Stimulated activated CD4-positive, alpha-beta T cell treated with anti-CD3 and anti-CD28 coated beads, Interleukin-15, amount 100 ng/mL, for 1 hour (primary cell): ENCODE data around the gene SFXN5.

ENCODE experiments used
- DNase-seq, 2 donors: peaks; one replicate each; pipeline ENCODE4 v3.0.0-alpha.2; 2020; ENCODE audit warnings: low read depth in 1 of 2, low spot score in 1 of 2

Gene SFXN5

GRCh38 chr2:73053316-73054114 lies 18.0 kb downstream of the SFXN5 start:
- DNase-seq, result no peak

GRCh38 chr2:73050121-73050545 lies 21.4 kb downstream of the SFXN5 start:
- no peak for DNase-seq

DNA sequence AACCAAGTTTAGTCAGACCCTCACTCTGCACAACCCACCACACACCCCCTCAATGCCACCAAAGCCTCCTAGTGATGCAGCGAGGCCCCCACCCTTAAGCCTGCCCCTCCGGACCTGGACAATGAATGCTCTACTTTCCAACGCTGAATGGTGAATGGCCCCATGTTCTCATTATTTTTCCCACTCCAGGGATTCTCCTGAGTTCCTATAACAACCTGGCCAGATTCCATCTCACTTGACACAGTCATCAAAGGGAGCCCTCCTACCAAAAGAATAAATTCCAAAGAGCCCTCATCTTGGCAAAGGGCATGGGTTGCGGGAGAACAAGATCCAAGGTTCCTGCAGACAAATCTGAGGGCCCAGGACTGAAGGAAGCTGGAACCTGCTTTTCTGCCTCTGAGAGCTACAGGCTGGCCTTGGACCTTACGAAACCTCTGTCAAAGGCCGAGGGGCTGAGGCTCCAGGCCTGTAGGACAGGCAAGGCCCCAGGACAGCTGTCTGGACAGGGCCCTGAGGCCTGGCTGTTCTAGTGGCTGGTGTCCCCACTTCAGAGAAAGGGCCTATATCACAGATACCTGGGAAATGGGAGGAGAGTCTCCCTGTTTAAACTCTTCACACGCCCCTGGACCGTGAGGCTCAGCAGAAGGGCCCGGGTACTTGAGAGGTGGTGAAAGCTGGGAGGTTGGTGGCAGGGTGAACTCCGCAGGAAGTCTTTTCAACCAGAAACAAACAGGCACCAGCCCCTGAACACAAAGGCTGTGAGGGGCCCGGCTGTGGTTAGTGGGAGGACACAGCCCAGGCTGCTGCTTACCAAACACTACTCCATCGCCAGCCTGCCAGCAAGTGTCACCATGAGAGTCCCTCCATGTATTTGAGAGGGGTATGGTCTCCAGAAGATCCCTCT lies 27.3 kb downstream of the SFXN5 start:
- DNase-seq, result no peak

GRCh38 chr2:73043276-73043675 lies 28.2 kb downstream of the SFXN5 start:
- DNase-seq, result no peak

DNA sequence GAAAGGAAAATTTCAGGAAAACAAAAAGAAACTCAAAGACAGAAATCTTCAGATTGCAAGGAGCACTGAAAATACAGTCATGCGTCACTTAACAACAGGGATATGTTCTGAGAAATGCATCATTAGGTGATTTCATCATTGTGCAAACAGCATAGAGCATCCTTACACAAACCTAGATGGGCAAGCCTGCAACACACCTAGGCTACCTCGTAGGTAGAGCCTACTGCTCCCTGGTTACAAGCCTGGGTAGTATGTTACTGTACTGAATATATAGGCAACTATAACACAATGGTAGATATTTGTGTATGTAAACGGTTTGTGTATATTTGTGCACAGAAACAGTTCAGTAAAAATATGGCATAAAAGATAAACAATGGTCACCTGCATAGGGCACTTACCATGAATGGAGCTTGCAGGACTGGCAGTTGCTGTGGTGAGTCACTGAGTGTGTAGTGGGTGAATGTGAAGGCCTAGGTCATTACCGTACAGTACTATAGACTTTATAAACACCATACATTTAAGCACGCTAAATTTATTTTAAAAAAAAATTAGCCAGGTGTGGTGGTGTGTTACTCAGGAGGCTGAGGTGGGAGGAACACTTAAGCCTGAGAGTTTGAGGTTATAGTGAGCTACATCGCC lies 33.4 kb downstream of the SFXN5 start:
- no peak for DNase-seq

- no peak for DNase-seq
Measured at GRCh38 chr2:73036766-73037165, 34.7 kb downstream of the SFXN5 start.

DNA sequence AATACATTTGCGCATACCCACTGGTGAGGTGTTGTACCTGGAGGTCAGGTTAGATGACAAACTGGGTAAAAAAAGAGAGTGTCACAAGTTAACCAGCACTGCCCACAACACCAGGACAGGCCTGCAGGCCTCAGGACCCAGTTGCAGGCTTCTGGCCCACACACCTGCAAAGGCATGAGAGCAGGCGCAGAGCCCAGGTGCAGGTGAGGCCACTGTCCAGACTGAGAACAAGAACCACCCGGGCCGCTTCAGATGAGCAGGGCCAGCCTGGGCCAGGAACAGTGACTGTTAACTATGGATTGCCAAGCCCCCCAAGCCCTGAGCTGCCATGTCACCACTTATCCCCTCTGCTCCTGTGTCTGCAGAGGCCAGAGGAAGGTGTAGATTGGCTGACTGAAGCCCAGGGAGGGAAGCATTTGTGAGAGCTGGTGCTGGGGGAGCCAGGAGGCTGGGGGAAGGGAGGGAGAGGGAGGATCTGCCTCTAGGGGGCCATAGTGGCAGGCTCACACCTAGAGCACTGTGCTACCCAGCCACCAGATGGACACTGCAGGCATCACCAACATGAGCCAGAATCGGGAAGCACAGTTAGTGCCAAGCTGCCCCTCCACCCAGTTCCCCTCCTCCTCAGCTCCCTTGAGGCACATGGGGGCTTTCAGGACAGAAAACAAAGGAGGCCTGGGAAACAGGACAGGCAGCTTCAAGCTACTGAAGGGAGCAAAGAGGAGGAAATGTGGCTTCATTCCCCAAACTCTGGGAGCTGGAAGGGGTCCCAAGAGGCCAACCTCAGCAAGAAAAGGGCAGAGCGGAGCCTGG lies 35.4 kb downstream of the SFXN5 start:
- no peak for DNase-seq

- DNase-seq, result no peak
Measured at GRCh38 chr2:73034661-73035375, 36.7 kb downstream of the SFXN5 start.

DNA sequence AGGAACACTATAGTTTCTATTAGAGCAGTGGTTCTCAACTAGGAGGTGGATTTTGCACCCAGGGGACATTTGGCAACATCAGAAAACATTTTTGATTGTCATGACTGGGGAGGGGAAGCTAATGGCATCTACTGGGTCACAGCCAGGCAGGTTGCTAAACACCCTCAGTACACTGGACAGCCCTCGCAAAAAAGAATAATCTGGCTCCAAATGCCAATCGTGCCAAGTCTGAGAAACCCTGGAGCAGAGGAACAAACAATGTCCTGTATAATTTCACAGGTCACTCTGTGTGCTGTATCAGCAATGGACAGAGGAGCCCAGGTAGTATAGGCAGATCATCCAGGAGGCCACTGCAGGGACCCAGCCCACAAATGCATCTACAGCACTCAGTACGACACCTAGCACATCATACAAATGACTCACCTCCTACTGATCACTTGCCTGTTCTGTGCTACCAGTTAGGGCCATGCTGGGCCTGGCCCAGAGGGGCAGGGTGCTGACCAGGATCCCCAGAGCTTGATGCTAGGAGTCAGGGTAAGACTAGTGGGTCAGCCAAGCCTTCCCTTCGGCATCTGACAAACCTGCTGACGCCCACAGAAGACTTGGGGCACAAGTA lies 37.6 kb downstream of the SFXN5 start:
- no peak for DNase-seq

DNA sequence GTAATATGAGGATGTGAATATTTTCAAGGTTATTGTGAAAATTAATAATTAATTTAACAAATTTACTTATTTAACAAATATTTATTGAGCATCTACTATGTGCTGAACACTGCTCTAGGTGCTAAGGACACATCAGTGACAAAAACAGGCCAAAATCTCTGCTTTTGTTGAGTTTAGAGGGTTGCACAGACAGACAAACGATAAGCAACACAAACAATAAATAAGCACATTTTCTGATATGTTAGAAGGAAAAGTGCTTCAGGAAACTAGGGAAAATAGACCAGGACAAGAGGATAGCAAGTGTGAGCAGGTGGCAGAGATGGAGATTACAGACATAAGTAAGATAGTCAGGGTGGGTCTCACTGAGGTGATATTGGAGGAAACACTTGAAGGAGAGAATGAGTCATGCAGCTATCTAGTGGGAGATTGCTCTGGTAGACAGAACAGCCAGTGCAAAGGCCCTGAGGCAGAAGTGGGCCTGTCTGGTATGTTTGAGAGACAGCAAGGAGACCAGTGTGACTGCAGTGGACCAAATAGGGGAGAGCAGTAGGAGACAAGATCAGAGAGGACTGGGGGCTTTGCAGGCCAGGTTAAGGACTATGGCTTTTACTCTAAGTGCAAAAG lies 38.3 kb downstream of the SFXN5 start:
- DNase-seq, result no peak

DNA sequence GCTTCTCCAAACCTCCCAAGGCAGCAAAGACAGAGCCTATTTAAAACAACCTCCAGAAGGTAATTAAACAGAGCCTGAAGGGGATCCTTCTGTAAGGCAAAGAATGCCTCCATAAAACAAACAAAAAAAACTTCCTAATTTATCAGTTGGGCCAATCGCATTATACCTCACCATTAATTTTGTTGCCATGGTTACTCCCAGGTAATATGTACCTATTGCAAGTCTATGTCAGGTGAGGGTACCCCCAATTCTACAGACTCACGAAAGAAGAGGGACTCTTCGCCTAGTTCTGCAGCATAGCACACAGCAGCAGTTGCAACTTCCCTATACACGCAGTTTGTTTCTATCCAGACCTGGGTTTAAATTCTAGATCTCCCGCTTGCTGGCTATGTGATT lies 38.8 kb downstream of the SFXN5 start:
- DNase-seq, result no peak

GRCh38 chr2:73031725-73032701 lies 39.5 kb downstream of the SFXN5 start:
- DNase-seq, result no peak

- DNase-seq, result no peak
Measured at GRCh38 chr2:73031095-73031678, 40.3 kb downstream of the SFXN5 start.

DNA sequence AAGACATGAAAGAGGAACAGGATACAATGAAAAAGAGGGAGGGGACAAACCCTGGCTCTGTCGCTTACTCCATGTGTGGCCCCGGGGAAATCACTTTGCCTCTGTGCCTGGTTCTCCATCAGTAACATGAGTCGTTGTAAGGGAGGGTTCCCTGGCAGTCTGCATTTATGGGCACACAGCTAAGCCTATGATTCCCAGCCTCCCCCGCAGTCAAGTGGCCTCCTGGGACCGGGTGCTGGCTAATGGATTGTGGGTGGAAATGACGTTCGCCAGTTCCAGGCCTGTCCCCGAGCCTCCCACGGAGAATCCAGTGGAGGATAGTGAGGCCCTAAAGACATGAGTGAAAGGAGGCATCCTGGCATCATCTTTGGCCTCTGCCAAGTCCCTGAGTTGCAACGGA lies 42.7 kb downstream of the SFXN5 start:
- DNase-seq, result no peak

DNA sequence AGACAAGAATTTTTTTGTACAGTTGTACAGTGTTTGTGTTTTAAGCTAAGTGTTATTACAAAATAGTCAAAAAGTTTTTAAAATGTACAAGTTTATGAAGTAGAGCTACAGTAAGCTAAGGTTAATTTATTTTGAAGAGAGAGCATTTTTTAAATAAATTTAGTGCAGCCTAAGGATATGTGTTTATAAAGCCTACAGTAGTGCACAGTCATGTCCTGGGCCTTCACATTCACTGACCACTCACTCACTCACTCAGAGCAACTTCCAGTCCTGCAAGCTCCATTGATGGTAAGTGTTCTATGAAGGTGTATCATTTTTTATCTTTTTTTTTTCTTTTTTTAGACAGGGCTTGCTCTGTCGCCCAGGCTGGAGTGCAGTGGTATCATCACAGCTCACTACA lies 44.2 kb downstream of the SFXN5 start:
- no peak for DNase-seq

GRCh38 chr2:73023497-73023896 lies 48.0 kb downstream of the SFXN5 start:
- no peak for DNase-seq

- no peak for DNase-seq
Measured at GRCh38 chr2:73022024-73022568, 49.4 kb downstream of the SFXN5 start.
